Trophoblast cell (in vitro differentiated cells and primary cell): ENCODE results near the gene MTHFD1L.
A peak's percentile ranks its signal among the peaks of the same experiment; 100 is the strongest.

Experiments used
- DNase-seq, 2 donors: peaks; one replicate each; pipeline ENCODE4 v3.0.0-alpha.2; 2016
- H2AFZ ChIP-seq: 2 replicates; pipeline ENCODE4 v1.6.1; 2013; ENCODE audit warnings: low read length, moderate library complexity, mild to moderate bottlenecking; ENCODE audit not compliant: insufficient read depth, poor library complexity
- H2AK5ac ChIP-seq: 2 replicates; pipeline ENCODE4 v1.6.1; 2013; ENCODE audit warnings: mild to moderate bottlenecking, low read length
- H2BK120ac ChIP-seq: 2 replicates; pipeline ENCODE4 v1.6.1; 2013; ENCODE audit warnings: low read length, mild to moderate bottlenecking, moderate library complexity; ENCODE audit not compliant: insufficient read depth, poor library complexity
- H2BK12ac ChIP-seq: 2 replicates; pipeline ENCODE4 v1.6.1; 2013; ENCODE audit warnings: mild to moderate bottlenecking, low read length, moderate library complexity
- H2BK5ac ChIP-seq: 2 replicates; pipeline ENCODE4 v1.6.1; 2013; ENCODE audit warnings: low read length, low read depth, moderate library complexity, mild to moderate bottlenecking; ENCODE audit not compliant: poor library complexity
- H3K14ac ChIP-seq: 2 replicates; pipeline ENCODE4 v1.6.1; 2013; ENCODE audit warnings: mild to moderate bottlenecking, low read length
- H3K18ac ChIP-seq: 2 replicates; pipeline ENCODE4 v1.6.1; 2013; ENCODE audit warnings: mild to moderate bottlenecking, low read length
- H3K23ac ChIP-seq: 2 replicates; pipeline ENCODE4 v1.6.1; 2013; ENCODE audit warnings: low read length
- H3K27ac ChIP-seq: 2 replicates; pipeline ENCODE4 v1.5.1; 2013; ENCODE audit warnings: low read depth, mild to moderate bottlenecking, inconsistent platforms, low read length, moderate library complexity
- H3K27me3 ChIP-seq: 2 replicates; pipeline ENCODE4 v1.6.1; 2013; ENCODE audit warnings: inconsistent platforms, mild to moderate bottlenecking, low read length, moderate library complexity; ENCODE audit not compliant: insufficient read depth
- H3K36me3 ChIP-seq, 2 experiments: 1 replicate in 1 of 2; 2 replicates in 1 of 2; pipeline ENCODE4 v1.6.1; 2013; ENCODE audit warnings: low read length in 2 of 2, mild to moderate bottlenecking in 2 of 2, moderate library complexity in 1 of 2; ENCODE audit not compliant: insufficient read depth in 2 of 2, control insufficient read depth in 1 of 2
- H3K4ac ChIP-seq: 2 replicates; pipeline ENCODE4 v1.6.1; 2013; ENCODE audit warnings: low read depth, mild to moderate bottlenecking, low read length, moderate library complexity
- H3K4me1 ChIP-seq, 2 experiments: 1 replicate in 1 of 2; 2 replicates in 1 of 2; pipeline ENCODE4 v1.6.1; 2013; ENCODE audit warnings: low read length in 2 of 2, mild to moderate bottlenecking in 2 of 2, moderate library complexity in 1 of 2; ENCODE audit not compliant: insufficient read depth in 2 of 2, control insufficient read depth in 1 of 2
- H3K4me2 ChIP-seq: 2 replicates; pipeline ENCODE4 v1.6.1; 2013; ENCODE audit warnings: inconsistent platforms, mild to moderate bottlenecking, low read length, moderate library complexity
- H3K4me3 ChIP-seq: 2 replicates; pipeline ENCODE4 v1.5.1; 2013; ENCODE audit warnings: mild to moderate bottlenecking, low read depth, low read length, inconsistent platforms
- H3K79me1 ChIP-seq: one replicate; pipeline ENCODE4 v1.6.1; 2013; ENCODE audit warnings: low read length
- H3K79me2 ChIP-seq: 2 replicates; pipeline ENCODE4 v1.6.1; 2013; ENCODE audit warnings: low read length, mild to moderate bottlenecking; ENCODE audit not compliant: control insufficient read depth, insufficient read depth, poor library complexity
- H3K9ac ChIP-seq: 2 replicates; pipeline ENCODE4 v1.6.1; 2013; ENCODE audit warnings: mild to moderate bottlenecking, low read length
- H3K9me3 ChIP-seq: 2 replicates; pipeline ENCODE4 v1.6.1; 2013; ENCODE audit warnings: low read depth, mild to moderate bottlenecking, control low read depth, inconsistent platforms, low read length; ENCODE audit not compliant: insufficient read depth
- H4K12ac ChIP-seq: 2 replicates; pipeline ENCODE4 v1.6.1; 2013; ENCODE audit warnings: low read depth, mild to moderate bottlenecking, low read length, moderate library complexity
- H4K8ac ChIP-seq: 2 replicates; pipeline ENCODE4 v1.6.1; 2013; ENCODE audit warnings: low read depth, mild to moderate bottlenecking, low read length, moderate library complexity
- H4K91ac ChIP-seq: one replicate; pipeline ENCODE4 v1.6.1; 2013; ENCODE audit warnings: low read depth, mild to moderate bottlenecking, low read length, moderate library complexity
- WGBS: extraction: QIAGEN DNeasy Blood & Tissue Kit; methylation state at CpG from one replicate; pipeline ENCODE4 v1.1.7; 2013; ENCODE audit warnings: missing lambda C conversion rate; ENCODE audit not compliant: insufficient read length, insufficient coverage; ENCODE audit errors: extremely low coverage; 5-methylcytosine and 5-hydroxymethylcytosine counted together

The MTHFD1L gene

DNA sequence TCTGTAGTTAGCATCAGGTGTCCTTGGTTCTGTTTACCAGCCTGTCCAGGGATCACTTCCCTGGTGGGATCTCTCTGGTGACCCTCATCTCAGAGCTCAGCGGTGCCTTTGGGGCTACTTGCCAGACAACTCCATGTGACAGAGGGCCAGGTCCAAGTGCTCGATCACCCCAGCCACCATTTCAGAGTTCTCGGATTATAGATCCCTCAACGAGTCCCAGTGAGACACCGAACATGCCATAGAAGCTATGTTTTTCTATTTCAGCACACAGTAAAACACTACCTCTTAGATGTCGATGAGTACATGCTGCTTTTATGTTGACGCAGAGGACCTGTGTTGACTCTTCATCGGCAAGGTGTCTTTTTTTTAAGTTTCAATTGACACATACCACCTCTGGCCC, 204.1 kb downstream of the MTHFD1L start:
- Histone ChIP-seq H3K36me3 (peaks cover 2% of the 10 kb centered on the region in 2 experiments), H4K8ac (no peak overlapping the region)

GRCh38 chr6:151070631-151071051, 205.1 kb downstream of the MTHFD1L start:
- no peak overlapping the region for H3K14ac ChIP-seq
- H3K9me3 ChIP-seq, result no peaks in the 10 kb centered on the region
- no peak for DNase-seq
- H4K12ac ChIP-seq, result no peak overlapping the region
- no peak overlapping the region for H3K4ac ChIP-seq
- H2AK5ac ChIP-seq, result no peak overlapping the region
- no peak overlapping the region for H3K23ac ChIP-seq
- H3K36me3 ChIP-seq, result peaks cover 2% of the 10 kb centered on the region in 2 experiments
- no peaks in the 10 kb centered on the region for H3K79me2 ChIP-seq
- H2BK120ac ChIP-seq, result no peak overlapping the region
- no peaks in the 10 kb centered on the region for H3K27me3 ChIP-seq
- no peak overlapping the region for H4K91ac ChIP-seq
- H2BK12ac ChIP-seq, result no peak overlapping the region
- H2BK5ac ChIP-seq, result no peak overlapping the region
- no peak overlapping the region for H3K27ac ChIP-seq
- no peak overlapping the region for H3K18ac ChIP-seq
- no CpG with 5 or more reads among the region's 3 CpGs for WGBS
- no peak overlapping the region for H2AFZ ChIP-seq
- no peak overlapping the region for H3K4me2 ChIP-seq
- H4K8ac ChIP-seq, result no peak overlapping the region
- H3K79me1 ChIP-seq, result no peaks in the 10 kb centered on the region
- peaks cover 0 to 5% of the 10 kb centered on the region in 2 experiments for H3K4me1 ChIP-seq
- no peak overlapping the region for H3K9ac ChIP-seq
- H3K4me3 ChIP-seq, result no peak overlapping the region

More for the DNA sequence above, 204.1 kb downstream of the MTHFD1L start:
- H3K27ac ChIP-seq, result no peak overlapping the region
- H3K9ac ChIP-seq, result no peak overlapping the region
- no peaks in the 10 kb centered on the region for H3K79me2 ChIP-seq
- no peak overlapping the region for H3K4me3 ChIP-seq
- no peaks in the 10 kb centered on the region for H3K9me3 ChIP-seq
- no peak overlapping the region for H2AK5ac ChIP-seq
- no peak overlapping the region for H3K18ac ChIP-seq
- WGBS, result no CpG with 5 or more reads among the region's 8 CpGs
- H4K12ac ChIP-seq, result no peak overlapping the region
- H3K4me1 ChIP-seq, result peaks cover 0 to 5% of the 10 kb centered on the region in 2 experiments
- no peak overlapping the region for H2AFZ ChIP-seq
- no peak overlapping the region for H4K91ac ChIP-seq
- H3K4me2 ChIP-seq, result no peak overlapping the region
- no peaks in the 10 kb centered on the region for H3K27me3 ChIP-seq
- H3K79me1 ChIP-seq, result no peaks in the 10 kb centered on the region
- no peak for DNase-seq
- no peak overlapping the region for H2BK120ac ChIP-seq
- H3K4ac ChIP-seq, result no peak overlapping the region
- no peak overlapping the region for H3K14ac ChIP-seq
- H3K23ac ChIP-seq, result no peak overlapping the region
- H2BK5ac ChIP-seq, result no peak overlapping the region
- H2BK12ac ChIP-seq, result no peak overlapping the region

GRCh38 chr6:151071295-151071694, 205.8 kb downstream of the MTHFD1L start:
- no peak for DNase-seq
- no peak overlapping the region for H3K18ac ChIP-seq
- H2BK5ac ChIP-seq, result no peak overlapping the region
- no peaks in the 10 kb centered on the region for H3K9me3 ChIP-seq
- H3K14ac ChIP-seq, result no peak overlapping the region
- no peak overlapping the region for H3K4me3 ChIP-seq
- H2BK12ac ChIP-seq, result no peak overlapping the region
- no peak overlapping the region for H3K27ac ChIP-seq
- H2BK120ac ChIP-seq, result no peak overlapping the region
- H2AK5ac ChIP-seq, result no peak overlapping the region
- H3K9ac ChIP-seq, result no peak overlapping the region
- no peak overlapping the region for H4K8ac ChIP-seq
- no peaks in the 10 kb centered on the region for H3K79me2 ChIP-seq
- no peak overlapping the region for H4K12ac ChIP-seq
- no CpG with 5 or more reads among the region's 8 CpGs for WGBS
- peaks cover 2% of the 10 kb centered on the region in 2 experiments for H3K36me3 ChIP-seq
- H3K4ac ChIP-seq, result no peak overlapping the region
- no peak overlapping the region for H3K23ac ChIP-seq
- no peaks in the 10 kb centered on the region for H3K79me1 ChIP-seq
- H3K27me3 ChIP-seq, result no peaks in the 10 kb centered on the region
- H3K4me2 ChIP-seq, result no peak overlapping the region
- peaks cover 0 to 5% of the 10 kb centered on the region in 2 experiments for H3K4me1 ChIP-seq
- H4K91ac ChIP-seq, result no peak overlapping the region
- H2AFZ ChIP-seq, result no peak overlapping the region

DNA sequence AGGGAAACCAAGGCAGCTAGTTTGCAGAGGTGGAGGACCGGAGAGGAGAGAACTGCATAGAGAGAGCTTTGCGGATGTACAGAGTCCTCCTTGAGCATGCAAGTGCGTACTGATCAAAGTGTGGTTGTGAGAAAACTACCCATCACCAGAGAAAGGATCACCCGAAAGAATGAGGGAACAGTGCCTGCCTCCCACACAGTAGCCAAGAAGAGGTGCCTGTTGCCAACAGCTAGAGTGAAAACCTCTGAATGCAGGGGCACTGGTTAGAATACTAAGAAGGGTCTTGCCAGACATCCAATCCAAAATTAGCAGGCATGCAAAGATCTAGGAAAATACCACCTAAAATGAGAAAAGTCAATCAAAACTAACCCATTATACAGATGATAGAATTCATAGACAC, 207.6 kb downstream of the MTHFD1L start:
- no CpG with 5 or more reads among the region's 4 CpGs for WGBS
- Histone ChIP-seq H3K27ac (no peak overlapping the region), H3K79me2 (no peaks in the 10 kb centered on the region), H3K18ac (no peak overlapping the region), H2BK12ac (no peak overlapping the region), H3K79me1 (no peaks in the 10 kb centered on the region), H3K9ac (peak overlapping the region; percentile 18), H3K4me1 (peaks cover 0 to 2% of the 10 kb centered on the region in 2 experiments), H3K4ac (no peak overlapping the region), H3K14ac (no peak overlapping the region), H2AK5ac (no peak overlapping the region), H2BK5ac (no peak overlapping the region), H3K4me2 (no peak overlapping the region), H2BK120ac (no peak overlapping the region), H4K12ac (no peak overlapping the region), H3K36me3 (peaks cover 2% of the 10 kb centered on the region in 2 experiments), H3K9me3 (no peaks in the 10 kb centered on the region), H3K23ac (no peak overlapping the region), H2AFZ (no peak overlapping the region), H4K91ac (no peak overlapping the region), H3K27me3 (no peaks in the 10 kb centered on the region), H4K8ac (no peak overlapping the region), H3K4me3 (no peak overlapping the region)
- no peak for DNase-seq
